Measurements from ENCODE around the gene HOXB8. TPM values are rescaled to one million over a fixed set of nuclear protein-coding genes. Genes with fewer than 3 reads are reported as not detected.

The HOXB8 gene
- total RNA-seq, 4 donors from 2014 or later = 1.8 to 21.3 (median 8.9) TPM

- DNase-seq = peak; percentile 89
- peaks cover 12 to 70% (median 57%) of the 10 kb centered on the region in 4 donors for H3K4me1 ChIP-seq
- peak overlapping the region; percentile 86 to 93 (median 89) for H3K27ac ChIP-seq
- peaks cover 100% of the 10 kb centered on the region for H3K27me3 ChIP-seq
- TF ChIP-seq EP300 (IDR thresholded peaks at IDR 0.05; ENCODE audit: low read depth) = no peak
- no peak for TF ChIP-seq CTCF (IDR thresholded peaks at IDR 0.05)
- peak; percentile 80 for TF ChIP-seq POLR2A (IDR thresholded peaks at IDR 0.05)
- TF ChIP-seq POLR2AphosphoS5 (IDR thresholded peaks at IDR 0.05) = peak; percentile 24 to 79 (median 75)
- intact Hi-C loops (cut with DNase I; ENCODE audit: low total_unique reads) = no loop called here
- 0 to 1% methylated on average over 6 to 69 of the region's 69 CpGs for WGBS, 2 donors (ENCODE audit: low coverage in 1 of 2)
- no peaks in the 10 kb centered on the region for H3K9me3 ChIP-seq
- H3K36me3 ChIP-seq = no peaks in the 10 kb centered on the region
- in situ Hi-C loops (cut with MboI; ENCODE audit: low pct_ligation_motif_present in 1 of 4, low pct_unique_long_range_greater_than_20kb in 1 of 4, low sequenced_read_pairs in 3 of 4) = no loop called here
- H3K4me3 ChIP-seq = peak overlapping the region; percentile 22 to 66 (median 42)
These were observed 10.6 kb upstream of the HOXB8 start for GRCh38 chr17:48625495-48626244.

GRCh38 chr17:48624544-48625494 is 9.7 kb upstream of the HOXB8 start:
- intact Hi-C loops (cut with DNase I; ENCODE audit: low total_unique reads) = no loop called here
- Histone ChIP-seq H3K9me3 (no peaks in the 10 kb centered on the region), H3K27ac (peak overlapping the region; percentile 86 to 93 (median 89)), H3K4me1 (peaks cover 12 to 78% (median 57%) of the 10 kb centered on the region in 4 donors), H3K27me3 (peaks cover 100% of the 10 kb centered on the region), H3K36me3 (no peaks in the 10 kb centered on the region), H3K4me3 (peak overlapping the region; percentile 22 to 66 (median 42))
- 6 to 15% methylated on average over 4 to 56 of the region's 66 CpGs for WGBS, 2 donors (ENCODE audit: low coverage in 1 of 2)
- peak; percentile 51 for DNase-seq
- in situ Hi-C loops (cut with MboI; ENCODE audit: low pct_ligation_motif_present in 1 of 4, low pct_unique_long_range_greater_than_20kb in 1 of 4, low sequenced_read_pairs in 3 of 4) = no loop called here
- TF ChIP-seq POLR2AphosphoS5 (IDR thresholded peaks at IDR 0.05) (peak; percentile 4 to 61 (median 36)), POLR2A (IDR thresholded peaks at IDR 0.05) (no peak)

GRCh38 chr17:48624118-48624517 is 9.0 kb upstream of the HOXB8 start:
- intact Hi-C loops (cut with DNase I; ENCODE audit: low total_unique reads) = no loop called here
- peaks cover 100% of the 10 kb centered on the region for H3K27me3 ChIP-seq
- TF ChIP-seq CTCF (IDR thresholded peaks at IDR 0.05) (no peak), POLR2A (IDR thresholded peaks at IDR 0.05) (no peak), EP300 (IDR thresholded peaks at IDR 0.05; ENCODE audit: low read depth) (no peak), POLR2AphosphoS5 (IDR thresholded peaks at IDR 0.05) (no peak)
- H3K4me1 ChIP-seq = peaks cover 12 to 79% (median 58%) of the 10 kb centered on the region in 4 donors
- H3K27ac ChIP-seq = peak overlapping the region; percentile 86 to 93 (median 89)
- H3K9me3 ChIP-seq = no peaks in the 10 kb centered on the region
- DNase-seq = no peak
- WGBS, 2 donors (ENCODE audit: low coverage in 1 of 2) = 4 to 23% methylated on average over 5 of the region's 5 CpGs
- in situ Hi-C loops (cut with MboI; ENCODE audit: low pct_ligation_motif_present in 1 of 4, low pct_unique_long_range_greater_than_20kb in 1 of 4, low sequenced_read_pairs in 3 of 4) = no loop called here
- H3K36me3 ChIP-seq = no peaks in the 10 kb centered on the region
- peak overlapping the region in 2 of 4 donors; percentile 35 to 66 for H3K4me3 ChIP-seq

GRCh38 chr17:48623583-48623982 is 8.5 kb upstream of the HOXB8 start:
- no peak for DNase-seq
- H3K4me1 ChIP-seq = peaks cover 12 to 79% (median 60%) of the 10 kb centered on the region in 4 donors
- no peaks in the 10 kb centered on the region for H3K36me3 ChIP-seq
- no peak overlapping the region for H3K4me3 ChIP-seq
- no peaks in the 10 kb centered on the region for H3K9me3 ChIP-seq
- intact Hi-C loops (cut with DNase I; ENCODE audit: low total_unique reads) = no loop called here
- no peak for TF ChIP-seq CTCF (IDR thresholded peaks at IDR 0.05)
- no peak for TF ChIP-seq EP300 (IDR thresholded peaks at IDR 0.05; ENCODE audit: low read depth)
- TF ChIP-seq POLR2A (IDR thresholded peaks at IDR 0.05) = no peak
- peak in 1 of 3 donors; percentile 3 for TF ChIP-seq POLR2AphosphoS5 (IDR thresholded peaks at IDR 0.05)
- H3K27ac ChIP-seq = peak overlapping the region in 3 of 4 donors; percentile 2 to 90 (median 15)
- H3K27me3 ChIP-seq = peaks cover 100% of the 10 kb centered on the region
- WGBS, 2 donors (ENCODE audit: low coverage in 1 of 2) = 27 to 86% methylated on average over 1 to 4 of the region's 4 CpGs
- in situ Hi-C loops (cut with MboI; ENCODE audit: low pct_ligation_motif_present in 1 of 4, low pct_unique_long_range_greater_than_20kb in 1 of 4, low sequenced_read_pairs in 3 of 4) = no loop called here
